ENCODE measurements around the gene OPCML. TPM values are rescaled to one million over a fixed set of nuclear protein-coding genes. Genes with fewer than 3 reads are reported as not detected.

Gene OPCML
- total RNA-seq, 1 experiment from 2014 or later = 0.94 TPM

DNA sequence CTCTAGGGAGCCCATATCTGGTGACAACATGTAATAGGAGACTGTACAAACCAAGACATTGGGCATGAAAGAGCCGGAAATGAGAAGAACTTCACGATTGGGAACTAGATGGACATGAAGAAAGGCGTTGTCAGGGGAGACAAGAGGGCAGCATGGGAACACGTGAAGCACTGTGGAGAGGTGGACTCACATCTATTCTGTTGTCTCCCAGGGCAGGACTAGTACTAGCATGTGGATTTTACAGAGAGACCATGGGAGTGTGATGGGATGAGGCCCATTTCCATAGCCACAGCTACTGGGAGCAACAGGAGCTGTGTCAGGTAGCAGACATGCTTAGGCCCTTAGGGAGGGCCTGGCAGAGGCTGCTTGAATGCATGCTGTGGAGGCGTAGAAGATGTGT lies 333.9 kb downstream of the OPCML start:
- Histone ChIP-seq H4K8ac (replicated peaks; ENCODE audit: insufficient read length, low read depth, low read length) (no peak overlapping the region), H4K91ac (ENCODE audit: insufficient read length, low read depth, low read length) (no peak overlapping the region), H2AFZ (ENCODE audit: low read length) (no peak overlapping the region), H3K56ac (ENCODE audit: insufficient read length, low read depth, low read length) (no peak overlapping the region), H2AK5ac (ENCODE audit: insufficient read length, low read length) (no peak overlapping the region), H3K4ac (ENCODE audit: low read depth, low read length) (no peak overlapping the region), H2BK5ac (ENCODE audit: insufficient read length, low read length) (no peak overlapping the region), H3K79me2 (ENCODE audit: insufficient read depth, low read length) (no peaks in the 10 kb centered on the region), H3K79me1 (ENCODE audit: insufficient read depth, low read depth, low read length, poor library complexity, severe bottlenecking) (no peaks in the 10 kb centered on the region), H3K23me2 (ENCODE audit: insufficient read length, low read depth, low read length, poor library complexity, severe bottlenecking) (no peaks in the 10 kb centered on the region), H3K4me1 (ENCODE audit: insufficient read depth, low read length) (no peaks in the 10 kb centered on the region; the same call in 1 of the 2 replicates), H2BK20ac (ENCODE audit: low read depth, low read length, poor library complexity, severe bottlenecking) (no peak overlapping the region), H3K9me3 (ENCODE audit: control insufficient read depth, low read depth, low read length) (no peaks in the 10 kb centered on the region), H3K14ac (ENCODE audit: insufficient read depth, low read length) (no peak overlapping the region), H3K27ac (ENCODE audit: insufficient read length, low read depth, low read length) (no peak overlapping the region), H2BK15ac (ENCODE audit: low read depth, low read length) (no peak overlapping the region), H4K20me1 (ENCODE audit: control insufficient read depth, insufficient read depth, insufficient read length) (no peaks in the 10 kb centered on the region), H2BK12ac (ENCODE audit: insufficient read length, low read depth, low read length) (no peak overlapping the region), H3T11ph (ENCODE audit: low read length) (no peak overlapping the region), H3K27me3 (ENCODE audit: insufficient read depth, low read length) (no peaks in the 10 kb centered on the region), H3K4me2 (ENCODE audit: insufficient read depth, insufficient read length, low read length) (no peak overlapping the region), H3K18ac (ENCODE audit: insufficient read length, low read depth, low read length) (no peak overlapping the region), H3K9ac (ENCODE audit: extremely low read depth, insufficient read length, low read length) (no peak overlapping the region), H2BK120ac (ENCODE audit: low read depth, low read length, poor library complexity, severe bottlenecking) (no peak overlapping the region), H3K23ac (ENCODE audit: insufficient read length, low read depth, low read length) (no peak overlapping the region), H4K5ac (ENCODE audit: insufficient read length, low read depth, low read length) (no peak overlapping the region)
- Mint-ChIP-seq H3K4me3 (no peak overlapping the region), H3K9me3 (peaks cover 0 to 2% of the 10 kb centered on the region in 2 experiments; a peak in 3 of 5 replicates), H3K27me3 (ENCODE audit: low read depth) (no peaks in the 10 kb centered on the region), H3K36me3 (ENCODE audit: insufficient read depth in 1 of 3, low read depth in 3 of 3) (no peaks in the 10 kb centered on the region), H3K4me1 (peaks cover 4 to 5% of the 10 kb centered on the region in 2 experiments), H3K27ac (no peak overlapping the region)
- DNase-seq = no peak
- WGBS (ENCODE audit: extremely low coverage, insufficient read length, low lambda C conversion rate) = no CpG with 5 or more reads among the region's 5 CpGs
- no peak for TF ChIP-seq CTCF (conservative IDR thresholded peaks at IDR 0.05)

All from H9 (cell line).